ENCODE results near the gene CALCB.
"Not testable (repeated sequence)": the region's sequence is repeated elsewhere in the genome, so short reads cannot be mapped to it uniquely, and the experiment has no call there.

The CALCB gene

GRCh38 chr11:15048616-15049015 is 24.8 kb upstream of the CALCB start:
- Histone ChIP-seq H3K27me3 (ENCODE audit: low read depth, low read length) (no peaks in the 10 kb centered on the region), H3K4me1 (ENCODE audit: control insufficient read depth in 1 of 2, insufficient read depth in 2 of 2, low read length in 2 of 2) (no peaks in the 10 kb centered on the region), H3K4me3 (ENCODE audit: low read depth in 1 of 2, low read length in 2 of 2) (no peak overlapping the region)

GRCh38 chr11:15053191-15053685 is 20.2 kb upstream of the CALCB start:
- H3K4me3 ChIP-seq (ENCODE audit: low read depth in 1 of 2, low read length in 2 of 2), result no peak overlapping the region
- H3K9me3 ChIP-seq (ENCODE audit: control insufficient read depth in 1 of 2, low read length in 2 of 2), result no peaks in the 10 kb centered on the region
- no peak overlapping the region for H3K27ac ChIP-seq (ENCODE audit: low read length)
- no peaks in the 10 kb centered on the region for H3K27me3 ChIP-seq (ENCODE audit: low read depth, low read length)
- H3K36me3 ChIP-seq (ENCODE audit: control insufficient read depth in 1 of 2, insufficient read depth in 2 of 2, low read length in 2 of 2), result no peaks in the 10 kb centered on the region
- H3K4me1 ChIP-seq (ENCODE audit: control insufficient read depth in 1 of 2, insufficient read depth in 2 of 2, low read length in 2 of 2), result no peaks in the 10 kb centered on the region

More at GRCh38 chr11:15048616-15049015, 24.8 kb upstream of the CALCB start:
- Histone ChIP-seq H3K9me3 (ENCODE audit: control insufficient read depth in 1 of 2, low read length in 2 of 2) (no peaks in the 10 kb centered on the region), H3K36me3 (ENCODE audit: control insufficient read depth in 1 of 2, insufficient read depth in 2 of 2, low read length in 2 of 2) (no peaks in the 10 kb centered on the region), H3K27ac (ENCODE audit: low read length) (no peak overlapping the region)

- Histone ChIP-seq H3K27me3 (ENCODE audit: low read depth, low read length) (no peaks in the 10 kb centered on the region), H3K4me3 (ENCODE audit: low read depth in 1 of 2, low read length in 2 of 2) (no peak overlapping the region), H3K9me3 (ENCODE audit: control insufficient read depth in 1 of 2, low read length in 2 of 2) (no peaks in the 10 kb centered on the region), H3K27ac (ENCODE audit: low read length) (no peak overlapping the region), H3K4me1 (ENCODE audit: control insufficient read depth in 1 of 2, insufficient read depth in 2 of 2, low read length in 2 of 2) (no peaks in the 10 kb centered on the region), H3K36me3 (ENCODE audit: control insufficient read depth in 1 of 2, insufficient read depth in 2 of 2, low read length in 2 of 2) (no peaks in the 10 kb centered on the region)
Observed at GRCh38 chr11:15055620-15056356, 17.6 kb upstream of the CALCB start.

- Histone ChIP-seq H3K36me3 (ENCODE audit: control insufficient read depth in 1 of 2, insufficient read depth in 2 of 2, low read length in 2 of 2) (no peaks in the 10 kb centered on the region), H3K9me3 (ENCODE audit: control insufficient read depth in 1 of 2, low read length in 2 of 2) (no peaks in the 10 kb centered on the region), H3K4me3 (ENCODE audit: low read depth in 1 of 2, low read length in 2 of 2) (no peak overlapping the region), H3K27me3 (ENCODE audit: low read depth, low read length) (no peaks in the 10 kb centered on the region), H3K4me1 (ENCODE audit: control insufficient read depth in 1 of 2, insufficient read depth in 2 of 2, low read length in 2 of 2) (no peaks in the 10 kb centered on the region), H3K27ac (ENCODE audit: low read length) (no peak overlapping the region)
Observed at GRCh38 chr11:15057329-15057728, 16.1 kb upstream of the CALCB start.

GRCh38 chr11:15059132-15059915 is 14.1 kb upstream of the CALCB start:
- peaks cover 0 to 2% of the 10 kb centered on the region in 2 donors for H3K9me3 ChIP-seq (ENCODE audit: control insufficient read depth in 1 of 2, low read length in 2 of 2)
- H3K4me1 ChIP-seq (ENCODE audit: control insufficient read depth in 1 of 2, insufficient read depth in 2 of 2, low read length in 2 of 2), result no peaks in the 10 kb centered on the region
- H3K4me3 ChIP-seq (ENCODE audit: low read depth in 1 of 2, low read length in 2 of 2), result no peak overlapping the region
- H3K27ac ChIP-seq (ENCODE audit: low read length), result no peak overlapping the region
- H3K36me3 ChIP-seq (ENCODE audit: control insufficient read depth in 1 of 2, insufficient read depth in 2 of 2, low read length in 2 of 2), result no peaks in the 10 kb centered on the region
- H3K27me3 ChIP-seq (ENCODE audit: low read depth, low read length), result no peaks in the 10 kb centered on the region

- no peak overlapping the region for H3K4me3 ChIP-seq (ENCODE audit: low read depth in 1 of 2, low read length in 2 of 2)
- H3K4me1 ChIP-seq (ENCODE audit: control insufficient read depth in 1 of 2, insufficient read depth in 2 of 2, low read length in 2 of 2), result no peaks in the 10 kb centered on the region
- H3K27ac ChIP-seq (ENCODE audit: low read length), result no peak overlapping the region
- no peaks in the 10 kb centered on the region for H3K36me3 ChIP-seq (ENCODE audit: control insufficient read depth in 1 of 2, insufficient read depth in 2 of 2, low read length in 2 of 2)
- no peaks in the 10 kb centered on the region for H3K27me3 ChIP-seq (ENCODE audit: low read depth, low read length)
- peaks cover 0 to 2% of the 10 kb centered on the region in 2 donors for H3K9me3 ChIP-seq (ENCODE audit: control insufficient read depth in 1 of 2, low read length in 2 of 2)
Observed at GRCh38 chr11:15062599-15062998, 10.8 kb upstream of the CALCB start.

GRCh38 chr11:15069751-15070150 is 3.6 kb upstream of the CALCB start:
- peaks cover 27% of the 10 kb centered on the region for H3K27me3 ChIP-seq (ENCODE audit: low read depth, low read length)
- not testable (repeated sequence) for H3K9me3 ChIP-seq (ENCODE audit: control insufficient read depth in 1 of 2, low read length in 2 of 2); H3K27ac ChIP-seq (ENCODE audit: low read length); H3K36me3 ChIP-seq (ENCODE audit: control insufficient read depth in 1 of 2, insufficient read depth in 2 of 2, low read length in 2 of 2); H3K4me3 ChIP-seq (ENCODE audit: low read depth in 1 of 2, low read length in 2 of 2)
- peaks cover 0 to 19% of the 10 kb centered on the region in 2 donors for H3K4me1 ChIP-seq (ENCODE audit: control insufficient read depth in 1 of 2, insufficient read depth in 2 of 2, low read length in 2 of 2)

GRCh38 chr11:15071556-15072255 is 1.7 kb upstream of the CALCB start:
- Histone ChIP-seq H3K4me3 (ENCODE audit: low read depth in 1 of 2, low read length in 2 of 2) (no peak overlapping the region), H3K9me3 (ENCODE audit: control insufficient read depth in 1 of 2, low read length in 2 of 2) (no peaks in the 10 kb centered on the region), H3K36me3 (ENCODE audit: control insufficient read depth in 1 of 2, insufficient read depth in 2 of 2, low read length in 2 of 2) (no peaks in the 10 kb centered on the region), H3K27me3 (ENCODE audit: low read depth, low read length) (peaks cover 34% of the 10 kb centered on the region), H3K4me1 (ENCODE audit: control insufficient read depth in 1 of 2, insufficient read depth in 2 of 2, low read length in 2 of 2) (peaks cover 0 to 21% of the 10 kb centered on the region in 2 donors), H3K27ac (ENCODE audit: low read length) (no peak overlapping the region)

GRCh38 chr11:15072551-15073143 is 746 bp upstream of the CALCB start:
- Histone ChIP-seq H3K36me3 (ENCODE audit: control insufficient read depth in 1 of 2, insufficient read depth in 2 of 2, low read length in 2 of 2) (no peaks in the 10 kb centered on the region), H3K9me3 (ENCODE audit: control insufficient read depth in 1 of 2, low read length in 2 of 2) (no peaks in the 10 kb centered on the region), H3K27me3 (ENCODE audit: low read depth, low read length) (peaks cover 34% of the 10 kb centered on the region), H3K4me1 (ENCODE audit: control insufficient read depth in 1 of 2, insufficient read depth in 2 of 2, low read length in 2 of 2) (peaks cover 0 to 21% of the 10 kb centered on the region in 2 donors), H3K27ac (ENCODE audit: low read length) (no peak overlapping the region), H3K4me3 (ENCODE audit: low read depth in 1 of 2, low read length in 2 of 2) (no peak overlapping the region)

GRCh38 chr11:15074206-15075161 is 1.1 kb downstream of the CALCB start:
- H3K27me3 ChIP-seq (ENCODE audit: low read depth, low read length), result peaks cover 34% of the 10 kb centered on the region
- peak overlapping the region; percentile 44 to 56 for H3K4me3 ChIP-seq (ENCODE audit: low read depth in 1 of 2, low read length in 2 of 2)
- H3K36me3 ChIP-seq (ENCODE audit: control insufficient read depth in 1 of 2, insufficient read depth in 2 of 2, low read length in 2 of 2), result no peaks in the 10 kb centered on the region
- no peak overlapping the region for H3K27ac ChIP-seq (ENCODE audit: low read length)
- H3K9me3 ChIP-seq (ENCODE audit: control insufficient read depth in 1 of 2, low read length in 2 of 2), result no peaks in the 10 kb centered on the region
- peaks cover 0 to 21% of the 10 kb centered on the region in 2 donors for H3K4me1 ChIP-seq (ENCODE audit: control insufficient read depth in 1 of 2, insufficient read depth in 2 of 2, low read length in 2 of 2)
